Endodermal cell (in vitro differentiated cells): ENCODE measurements around the gene KMT2E. TPM values are rescaled to one million over a fixed set of nuclear protein-coding genes. Genes with fewer than 3 reads are reported as not detected.
A peak's percentile ranks its signal among the peaks of the same experiment; 100 is the strongest.

Source experiments
- DNase-seq: peaks from one replicate; pipeline ENCODE4 v3.0.0-alpha.2; 2017
- H3K27ac ChIP-seq: 2 replicates; pipeline ENCODE4 v1.5.1; 2013; ENCODE audit warnings: mild to moderate bottlenecking, low read depth, low read length, moderate library complexity
- H3K27me3 ChIP-seq: 2 replicates; pipeline ENCODE4 v1.6.1; 2013; ENCODE audit warnings: mild to moderate bottlenecking, low read length, moderate library complexity; ENCODE audit not compliant: insufficient read depth, control insufficient read depth, poor library complexity, severe bottlenecking
- H3K36me3 ChIP-seq: 2 replicates; pipeline ENCODE4 v1.7.0; 2013; ENCODE audit warnings: mild to moderate bottlenecking, low read length, moderate library complexity; ENCODE audit not compliant: control insufficient read depth, insufficient read depth
- H3K4me1 ChIP-seq: one replicate; pipeline ENCODE4 v1.7.0; 2013; ENCODE audit warnings: low read length; ENCODE audit not compliant: control insufficient read depth, insufficient read depth
- H3K4me3 ChIP-seq: 2 replicates; pipeline ENCODE4 v1.5.1; 2013; ENCODE audit warnings: mild to moderate bottlenecking, low read length, moderate library complexity
- H3K9ac ChIP-seq: 2 replicates; pipeline ENCODE4 v1.6.1; 2013; ENCODE audit warnings: mild to moderate bottlenecking, low read length, moderate library complexity; ENCODE audit not compliant: poor library complexity, severe bottlenecking; ENCODE audit errors: extremely low read depth
- H3K9me3 ChIP-seq: 2 replicates; pipeline ENCODE4 v1.6.1; 2013; ENCODE audit warnings: mild to moderate bottlenecking, low read length, moderate library complexity; ENCODE audit not compliant: control insufficient read depth
- H3K27ac Mint-ChIP-seq: 2 replicates; pipeline ENCODE4 v1.8.0; 2020; ENCODE audit warnings: mixed read lengths
- H3K27me3 Mint-ChIP-seq: 2 replicates; pipeline ENCODE4 v1.8.0; 2021; ENCODE audit warnings: mild to moderate bottlenecking, mixed read lengths; ENCODE audit not compliant: insufficient read depth
- H3K36me3 Mint-ChIP-seq: 2 replicates; pipeline ENCODE4 v1.8.0; 2020; ENCODE audit warnings: low read depth, mixed read lengths
- H3K4me1 Mint-ChIP-seq: 2 replicates; pipeline ENCODE4 v1.8.0; 2020; ENCODE audit warnings: mixed read lengths
- H3K4me3 Mint-ChIP-seq: 2 replicates; pipeline ENCODE4 v1.8.0; 2020; ENCODE audit warnings: mild to moderate bottlenecking, moderate library complexity, mixed read lengths
- H3K9me3 Mint-ChIP-seq: 2 replicates; pipeline ENCODE4 v1.8.0; 2020; ENCODE audit warnings: mild to moderate bottlenecking, mixed read lengths
- WGBS, 2 experiments: methylation state at CpG; one replicate each; pipeline versions ENCODE4 v1.1.5 to v1.1.7; 2013; ENCODE audit warnings: missing lambda C conversion rate in 2 of 2, mixed read lengths in 1 of 2; ENCODE audit not compliant: insufficient coverage in 1 of 2, insufficient read length in 1 of 2; 5-methylcytosine and 5-hydroxymethylcytosine counted together
- total RNA-seq, 2 donors: library from RNA; stranded (reverse); fragmentation: NEBNext Ultra II Directional in 1 of 2; extraction: Animal tissue kit (Norgen Biotek cat#: 25700) in 1 of 2; gene quantifications; 2 replicates in 1 of 2; 3 replicates in 1 of 2; pipeline ENCODE4 v1.2.1, GENCODE V29; 2021
- TF ChIP-seq, protein P1 (sequence below): fragments of 200-600 bp; sonication (generic); conservative IDR thresholded peaks from 2 replicates; pipeline ENCODE4 v1.5.0; 2021; ENCODE audit warnings: antibody characterized with exemption, mild to moderate bottlenecking

The KMT2E gene
- total RNA-seq, 2 donors from 2014 or later, result 65.7 to 70.4 TPM

DNA sequence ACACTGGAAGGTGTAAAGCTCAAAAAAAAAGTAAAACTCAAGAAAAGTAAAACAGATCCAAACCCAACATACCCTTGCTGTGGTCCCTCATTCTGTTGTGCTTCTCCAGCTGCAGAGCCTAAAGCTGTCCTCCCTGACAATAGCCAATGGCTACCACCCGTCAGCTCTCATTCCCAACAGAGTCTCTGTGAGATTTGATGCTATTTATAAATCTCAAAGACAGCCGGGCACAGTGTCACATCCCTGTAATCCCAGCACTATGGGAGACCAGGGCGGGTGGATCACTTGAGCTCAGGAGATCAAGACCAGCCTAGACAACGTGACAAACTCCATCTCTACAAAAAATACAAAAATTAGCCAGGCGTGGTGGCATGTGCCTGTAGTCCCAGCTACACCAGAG lies 116.0 kb downstream of the KMT2E start:
- TF ChIP-seq, protein P1, sequence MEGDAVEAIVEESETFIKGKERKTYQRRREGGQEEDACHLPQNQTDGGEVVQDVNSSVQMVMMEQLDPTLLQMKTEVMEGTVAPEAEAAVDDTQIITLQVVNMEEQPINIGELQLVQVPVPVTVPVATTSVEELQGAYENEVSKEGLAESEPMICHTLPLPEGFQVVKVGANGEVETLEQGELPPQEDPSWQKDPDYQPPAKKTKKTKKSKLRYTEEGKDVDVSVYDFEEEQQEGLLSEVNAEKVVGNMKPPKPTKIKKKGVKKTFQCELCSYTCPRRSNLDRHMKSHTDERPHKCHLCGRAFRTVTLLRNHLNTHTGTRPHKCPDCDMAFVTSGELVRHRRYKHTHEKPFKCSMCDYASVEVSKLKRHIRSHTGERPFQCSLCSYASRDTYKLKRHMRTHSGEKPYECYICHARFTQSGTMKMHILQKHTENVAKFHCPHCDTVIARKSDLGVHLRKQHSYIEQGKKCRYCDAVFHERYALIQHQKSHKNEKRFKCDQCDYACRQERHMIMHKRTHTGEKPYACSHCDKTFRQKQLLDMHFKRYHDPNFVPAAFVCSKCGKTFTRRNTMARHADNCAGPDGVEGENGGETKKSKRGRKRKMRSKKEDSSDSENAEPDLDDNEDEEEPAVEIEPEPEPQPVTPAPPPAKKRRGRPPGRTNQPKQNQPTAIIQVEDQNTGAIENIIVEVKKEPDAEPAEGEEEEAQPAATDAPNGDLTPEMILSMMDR, result no peak
- Histone ChIP-seq H3K4me3 (no peak overlapping the region), H3K4me1 (no peaks in the 10 kb centered on the region), H3K27me3 (no peaks in the 10 kb centered on the region), H3K27ac (no peak overlapping the region), H3K9ac (no peak overlapping the region), H3K36me3 (peaks cover 24% of the 10 kb centered on the region), H3K9me3 (no peaks in the 10 kb centered on the region)
- Mint-ChIP-seq H3K36me3 (peaks cover 32% of the 10 kb centered on the region), H3K9me3 (no peaks in the 10 kb centered on the region), H3K27ac (no peak overlapping the region), H3K4me3 (no peak overlapping the region), H3K27me3 (no peaks in the 10 kb centered on the region), H3K4me1 (peaks cover 4% of the 10 kb centered on the region)
- peak; percentile 20 for DNase-seq
- 85 to 91% methylated on average over 3 to 5 of the region's 5 CpGs for WGBS, 2 experiments

DNA sequence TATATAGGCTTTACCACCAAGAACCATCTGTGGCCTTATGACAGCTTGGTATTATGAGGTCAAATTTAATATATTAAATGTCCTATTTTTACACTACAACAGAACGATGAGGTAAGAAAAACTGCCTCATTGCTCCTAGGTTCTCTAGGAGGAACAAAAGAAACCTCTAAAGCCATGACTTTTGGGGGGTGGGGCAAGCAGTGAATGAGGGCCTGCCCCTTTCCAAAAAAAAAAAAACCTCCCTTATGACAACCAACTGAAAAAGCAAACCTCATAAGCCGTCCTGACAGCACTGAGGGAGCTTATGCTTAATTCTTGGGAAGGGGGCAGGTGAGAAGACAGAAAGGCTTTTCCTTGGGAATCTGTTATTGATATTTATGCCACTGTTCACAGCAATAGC lies 116.6 kb downstream of the KMT2E start:
- WGBS, 2 experiments, result 94% methylated on average over 2 of the region's 2 CpGs; no CpG with 5 or more reads in 1 of the 2 experiments
- Mint-ChIP-seq H3K4me3 (no peak overlapping the region), H3K36me3 (peaks cover 29% of the 10 kb centered on the region)

DNA sequence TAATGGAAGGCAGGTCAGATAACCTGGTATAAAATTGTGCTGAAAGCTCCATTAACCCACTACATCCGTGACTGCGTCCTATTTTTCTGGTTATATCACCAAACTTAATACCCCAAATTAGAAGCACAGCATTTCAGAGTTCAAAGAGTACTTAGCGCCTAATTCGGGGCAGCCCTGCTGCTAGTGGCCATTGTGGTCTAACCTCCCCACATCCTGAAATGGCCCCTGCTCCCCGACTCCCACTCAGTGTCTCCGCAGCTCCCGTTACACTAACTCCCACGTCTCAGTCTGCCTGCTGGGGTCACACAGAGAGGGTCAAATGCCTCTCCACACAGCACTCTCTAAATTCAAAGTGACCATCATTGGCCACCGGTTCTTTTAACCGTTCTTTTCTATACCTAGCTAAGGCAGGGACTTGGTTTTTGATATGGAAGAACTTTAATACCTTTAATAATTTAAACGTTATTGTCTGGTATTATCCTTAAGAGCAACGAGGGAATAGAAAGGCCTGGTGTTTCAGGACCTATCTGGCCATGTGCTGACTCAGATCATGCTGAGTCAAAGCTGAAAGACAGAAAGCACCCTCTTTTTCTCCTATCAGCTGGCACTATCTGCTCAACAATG lies 117.1 kb downstream of the KMT2E start:
- Mint-ChIP-seq H3K27ac (no peak overlapping the region), H3K4me3 (no peak overlapping the region), H3K36me3 (peaks cover 23% of the 10 kb centered on the region), H3K4me1 (peaks cover 4% of the 10 kb centered on the region), H3K9me3 (no peaks in the 10 kb centered on the region), H3K27me3 (no peaks in the 10 kb centered on the region)
- Histone ChIP-seq H3K4me3 (no peak overlapping the region), H3K4me1 (no peaks in the 10 kb centered on the region), H3K36me3 (peaks cover 13% of the 10 kb centered on the region), H3K27ac (no peak overlapping the region), H3K9ac (no peak overlapping the region), H3K27me3 (no peaks in the 10 kb centered on the region), H3K9me3 (no peaks in the 10 kb centered on the region)
- TF ChIP-seq, protein P1, result no peak
- peak; percentile 44 for DNase-seq
- 85 to 90% methylated on average over 6 to 12 of the region's 12 CpGs for WGBS, 2 experiments

More for the DNA sequence above, 116.6 kb downstream of the KMT2E start:
- Mint-ChIP-seq H3K4me1 (peaks cover 4% of the 10 kb centered on the region), H3K27ac (no peak overlapping the region), H3K27me3 (no peaks in the 10 kb centered on the region), H3K9me3 (no peaks in the 10 kb centered on the region)
- H3K36me3 ChIP-seq, result peaks cover 19% of the 10 kb centered on the region
- H3K4me3 ChIP-seq, result no peak overlapping the region
- DNase-seq, result peak; percentile 10
- TF ChIP-seq, protein P1, result no peak
- no peaks in the 10 kb centered on the region for H3K9me3 ChIP-seq
- H3K27ac ChIP-seq, result no peak overlapping the region
- H3K27me3 ChIP-seq, result no peaks in the 10 kb centered on the region
- H3K9ac ChIP-seq, result no peak overlapping the region
- no peaks in the 10 kb centered on the region for H3K4me1 ChIP-seq
